HepG2 (cell line): ENCODE measurements around the gene ZNF653. TPM values are rescaled to one million over a fixed set of nuclear protein-coding genes. Genes with fewer than 3 reads are reported as not detected.

ENCODE experiments used
- BRCA1 ChIP-seq: sonication (generic); formaldehyde crosslinking; IDR thresholded peaks from 2 replicates; pipeline ENCODE4 v1.4.0; 2020; ENCODE audit warnings: missing genetic modification reagents
- CENPX ChIP-seq: sonication (generic); formaldehyde crosslinking; IDR thresholded peaks from 2 replicates; pipeline ENCODE4 v1.9.0; 2021; ENCODE audit warnings: mild to moderate bottlenecking, missing genetic modification reagents, moderate library complexity
- FOXC1 ChIP-seq: sonication (generic); formaldehyde crosslinking; IDR thresholded peaks from 2 replicates; pipeline ENCODE4 v1.8.0; 2022; ENCODE audit warnings: mild to moderate bottlenecking, missing genetic modification reagents, borderline replicate concordance
- GTF2F1 ChIP-seq: fragments of 150-350 bp; IDR thresholded peaks from 2 replicates; pipeline ENCODE4 v1.6.1; 2014; ENCODE audit warnings: low read length
- ISX ChIP-seq: sonication (generic); formaldehyde crosslinking; conservative IDR thresholded peaks from 2 replicates; pipeline ENCODE4 v1.5.0; 2020; ENCODE audit warnings: missing genetic modification reagents
- KAT2B ChIP-seq: fragments of 150-350 bp; IDR thresholded peaks from 2 replicates; pipeline ENCODE4 v1.6.1; 2014; ENCODE audit warnings: low read depth, low read length, borderline replicate concordance
- KLF15 ChIP-seq: sonication (generic); formaldehyde crosslinking; IDR thresholded peaks from 2 replicates; pipeline ENCODE4 v1.8.1; 2023; ENCODE audit warnings: borderline replicate concordance, mild to moderate bottlenecking, inconsistent platforms, missing genetic modification reagents, mixed read lengths
- PPARG ChIP-seq: conservative IDR thresholded peaks from 2 replicates; pipeline ENCODE4 v1.6.1; 2016; ENCODE audit warnings: missing biosample characterization, missing genetic modification reagents
- RARG ChIP-seq: sonication (generic); formaldehyde crosslinking; IDR thresholded peaks from 2 replicates; pipeline ENCODE4 v1.4.0; 2020; ENCODE audit warnings: low read depth, mild to moderate bottlenecking, missing genetic modification reagents
- SP4 ChIP-seq: sonication (generic); formaldehyde crosslinking; IDR thresholded peaks from 2 replicates; pipeline ENCODE4 v1.8.1; 2023; ENCODE audit warnings: mild to moderate bottlenecking, missing genetic modification reagents
- TARDBP ChIP-seq: sonication (generic); formaldehyde crosslinking; IDR thresholded peaks from 2 replicates; pipeline ENCODE4 v1.8.0; 2022; ENCODE audit warnings: mild to moderate bottlenecking, missing genetic modification reagents
- TP53 ChIP-seq: sonication (generic); formaldehyde crosslinking; conservative IDR thresholded peaks from 2 replicates; pipeline ENCODE4 v1.4.0; 2020; ENCODE audit warnings: missing genetic modification reagents
- ZNF10 ChIP-seq: sonication (generic); formaldehyde crosslinking; IDR thresholded peaks from 2 replicates; pipeline ENCODE4 v1.4.0; 2020; ENCODE audit warnings: mild to moderate bottlenecking, low read depth, missing genetic modification reagents, borderline replicate concordance
- ZNF30 ChIP-seq: sonication (generic); formaldehyde crosslinking; IDR thresholded peaks from 2 replicates; pipeline ENCODE4 v1.5.0; 2020; ENCODE audit warnings: mild to moderate bottlenecking, missing genetic modification reagents
- ZNF337 ChIP-seq: sonication (generic); formaldehyde crosslinking; IDR thresholded peaks from 2 replicates; pipeline ENCODE4 v1.5.1; 2020; ENCODE audit warnings: missing genetic modification reagents, low read depth, mild to moderate bottlenecking, borderline replicate concordance
- ZNF451 ChIP-seq: sonication (generic); formaldehyde crosslinking; IDR thresholded peaks from 2 replicates; pipeline ENCODE4 v1.5.0; 2020; ENCODE audit warnings: mild to moderate bottlenecking, missing genetic modification reagents
- ZNF546 ChIP-seq: sonication (generic); formaldehyde crosslinking; conservative IDR thresholded peaks from 2 replicates; pipeline ENCODE4 v1.8.1; 2023; ENCODE audit warnings: mild to moderate bottlenecking, missing genetic modification reagents
- ZSCAN12 ChIP-seq: sonication (generic); formaldehyde crosslinking; IDR thresholded peaks from 2 replicates; pipeline ENCODE4 v1.9.0; 2021; ENCODE audit warnings: mild to moderate bottlenecking, missing genetic modification reagents
- polyA plus RNA-seq, 8 experiments: library from polyadenylated mRNA; depleted of rRNA in 3 of 8; stranded (reverse) in 7 of 8; unstranded in 1 of 8; fragments of >200 nt; fragmentation: Illumina TruSeq in 4 of 8; extraction: Trizol in 4 of 8; gene quantifications; 2 replicates each; pipeline versions ENCODE4 v1.2.1 to v1.2.3, GENCODE V29; 2011 to 2016; ENCODE audit warnings: low read depth in 4 of 8, missing spikeins in 1 of 8, mixed read lengths in 1 of 8; ENCODE audit not compliant: insufficient read depth in 1 of 8
- total RNA-seq, 5 experiments: library from RNA; depleted of rRNA; stranded (reverse); fragments of >200 nt; fragmentation: Illumina TruSeq; extraction: Trizol; gene quantifications; 2 replicates each; pipeline ENCODE4 v1.2.3, GENCODE V29; 2016; ENCODE audit warnings: low read depth in 1 of 5
- TF ChIP-seq, protein P1 (sequence below): sonication (generic); formaldehyde crosslinking; IDR thresholded peaks from 2 replicates; pipeline ENCODE4 v1.4.0; 2020; ENCODE audit warnings: missing genetic modification reagents, borderline replicate concordance
- TF ChIP-seq, protein P2 (sequence below): sonication (generic); formaldehyde crosslinking; IDR thresholded peaks from 2 replicates; pipeline ENCODE4 v1.5.1; 2020; ENCODE audit warnings: mild to moderate bottlenecking, missing genetic modification reagents, moderate library complexity
- TF ChIP-seq, protein P3 (sequence below): sonication (generic); formaldehyde crosslinking; IDR thresholded peaks from 2 replicates; pipeline ENCODE4 v1.8.1; 2022; ENCODE audit warnings: mild to moderate bottlenecking, missing genetic modification reagents

ZNF653 gene
- total and polyA plus RNA-seq, 2 of the 13 experiments (the other 11 are each of a cell fraction or from before 2014, with no cell fraction given) = 4.7 to 7.1 TPM

DNA sequence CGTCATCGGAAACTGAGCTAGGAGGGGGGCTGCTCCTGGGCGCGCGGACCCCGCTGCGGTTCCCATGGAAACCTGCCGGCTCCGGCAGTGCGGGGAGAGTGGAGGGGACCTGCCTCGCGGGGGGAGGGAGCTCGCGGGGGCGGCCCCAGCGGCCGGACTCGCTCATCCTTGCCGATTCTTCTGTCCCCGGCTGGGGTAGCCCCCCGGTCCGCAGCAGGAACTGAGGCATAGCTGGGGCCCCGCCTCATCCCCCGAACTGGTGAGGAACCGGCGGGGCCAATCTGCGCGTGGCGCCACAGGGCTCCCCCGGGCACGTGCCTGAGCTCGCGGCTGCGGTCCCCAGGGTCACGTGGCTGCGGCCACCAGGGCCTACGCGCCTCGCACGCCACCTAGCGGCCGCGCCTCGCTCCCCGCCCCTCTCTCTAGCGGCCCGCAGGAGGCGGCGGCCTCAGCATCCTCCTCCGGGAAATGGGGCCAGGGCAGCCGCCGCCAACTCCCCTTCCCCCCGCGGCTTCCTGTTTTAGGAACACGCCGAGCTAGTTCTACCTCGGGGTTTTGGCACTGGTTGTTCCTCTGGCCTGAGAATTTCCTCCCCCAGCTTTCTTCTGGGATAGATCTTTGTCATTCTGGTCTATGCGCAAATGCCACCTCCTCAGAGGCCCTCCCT is 23.1 kb downstream of the ZNF653 start (continued):
- TF ChIP-seq, protein P1, sequence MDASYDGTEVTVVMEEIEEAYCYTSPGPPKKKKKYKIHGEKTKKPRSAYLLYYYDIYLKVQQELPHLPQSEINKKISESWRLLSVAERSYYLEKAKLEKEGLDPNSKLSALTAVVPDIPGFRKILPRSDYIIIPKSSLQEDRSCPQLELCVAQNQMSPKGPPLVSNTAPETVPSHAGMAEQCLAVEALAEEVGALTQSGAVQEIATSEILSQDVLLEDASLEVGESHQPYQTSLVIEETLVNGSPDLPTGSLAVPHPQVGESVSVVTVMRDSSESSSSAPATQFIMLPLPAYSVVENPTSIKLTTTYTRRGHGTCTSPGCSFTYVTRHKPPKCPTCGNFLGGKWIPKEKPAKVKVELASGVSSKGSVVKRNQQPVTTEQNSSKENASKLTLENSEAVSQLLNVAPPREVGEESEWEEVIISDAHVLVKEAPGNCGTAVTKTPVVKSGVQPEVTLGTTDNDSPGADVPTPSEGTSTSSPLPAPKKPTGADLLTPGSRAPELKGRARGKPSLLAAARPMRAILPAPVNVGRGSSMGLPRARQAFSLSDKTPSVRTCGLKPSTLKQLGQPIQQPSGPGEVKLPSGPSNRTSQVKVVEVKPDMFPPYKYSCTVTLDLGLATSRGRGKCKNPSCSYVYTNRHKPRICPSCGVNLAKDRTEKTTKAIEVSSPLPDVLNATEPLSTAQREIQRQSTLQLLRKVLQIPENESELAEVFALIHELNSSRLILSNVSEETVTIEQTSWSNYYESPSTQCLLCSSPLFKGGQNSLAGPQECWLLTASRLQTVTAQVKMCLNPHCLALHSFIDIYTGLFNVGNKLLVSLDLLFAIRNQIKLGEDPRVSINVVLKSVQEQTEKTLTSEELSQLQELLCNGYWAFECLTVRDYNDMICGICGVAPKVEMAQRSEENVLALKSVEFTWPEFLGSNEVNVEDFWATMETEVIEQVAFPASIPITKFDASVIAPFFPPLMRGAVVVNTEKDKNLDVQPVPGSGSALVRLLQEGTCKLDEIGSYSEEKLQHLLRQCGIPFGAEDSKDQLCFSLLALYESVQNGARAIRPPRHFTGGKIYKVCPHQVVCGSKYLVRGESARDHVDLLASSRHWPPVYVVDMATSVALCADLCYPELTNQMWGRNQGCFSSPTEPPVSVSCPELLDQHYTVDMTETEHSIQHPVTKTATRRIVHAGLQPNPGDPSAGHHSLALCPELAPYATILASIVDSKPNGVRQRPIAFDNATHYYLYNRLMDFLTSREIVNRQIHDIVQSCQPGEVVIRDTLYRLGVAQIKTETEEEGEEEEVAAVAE (CRISPR knock-in tag) = no peak
- peak; percentile 84; the same call in 1 of the 2 replicates for TF ChIP-seq ZNF546 (CRISPR knock-in tag)
- 0 out of 2 replicates have a peak, but pooled peaks have one; percentile 42 for TF ChIP-seq ISX
- no peak for TF ChIP-seq CENPX (CRISPR knock-in tag)
- TF ChIP-seq, protein P2, sequence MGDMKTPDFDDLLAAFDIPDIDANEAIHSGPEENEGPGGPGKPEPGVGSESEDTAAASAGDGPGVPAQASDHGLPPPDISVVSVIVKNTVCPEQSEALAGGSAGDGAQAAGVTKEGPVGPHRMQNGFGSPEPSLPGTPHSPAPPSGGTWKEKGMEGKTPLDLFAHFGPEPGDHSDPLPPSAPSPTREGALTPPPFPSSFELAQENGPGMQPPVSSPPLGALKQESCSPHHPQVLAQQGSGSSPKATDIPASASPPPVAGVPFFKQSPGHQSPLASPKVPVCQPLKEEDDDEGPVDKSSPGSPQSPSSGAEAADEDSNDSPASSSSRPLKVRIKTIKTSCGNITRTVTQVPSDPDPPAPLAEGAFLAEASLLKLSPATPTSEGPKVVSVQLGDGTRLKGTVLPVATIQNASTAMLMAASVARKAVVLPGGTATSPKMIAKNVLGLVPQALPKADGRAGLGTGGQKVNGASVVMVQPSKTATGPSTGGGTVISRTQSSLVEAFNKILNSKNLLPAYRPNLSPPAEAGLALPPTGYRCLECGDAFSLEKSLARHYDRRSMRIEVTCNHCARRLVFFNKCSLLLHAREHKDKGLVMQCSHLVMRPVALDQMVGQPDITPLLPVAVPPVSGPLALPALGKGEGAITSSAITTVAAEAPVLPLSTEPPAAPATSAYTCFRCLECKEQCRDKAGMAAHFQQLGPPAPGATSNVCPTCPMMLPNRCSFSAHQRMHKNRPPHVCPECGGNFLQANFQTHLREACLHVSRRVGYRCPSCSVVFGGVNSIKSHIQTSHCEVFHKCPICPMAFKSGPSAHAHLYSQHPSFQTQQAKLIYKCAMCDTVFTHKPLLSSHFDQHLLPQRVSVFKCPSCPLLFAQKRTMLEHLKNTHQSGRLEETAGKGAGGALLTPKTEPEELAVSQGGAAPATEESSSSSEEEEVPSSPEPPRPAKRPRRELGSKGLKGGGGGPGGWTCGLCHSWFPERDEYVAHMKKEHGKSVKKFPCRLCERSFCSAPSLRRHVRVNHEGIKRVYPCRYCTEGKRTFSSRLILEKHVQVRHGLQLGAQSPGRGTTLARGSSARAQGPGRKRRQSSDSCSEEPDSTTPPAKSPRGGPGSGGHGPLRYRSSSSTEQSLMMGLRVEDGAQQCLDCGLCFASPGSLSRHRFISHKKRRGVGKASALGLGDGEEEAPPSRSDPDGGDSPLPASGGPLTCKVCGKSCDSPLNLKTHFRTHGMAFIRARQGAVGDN (CRISPR knock-in tag) = peak; percentile 95
- peak; percentile 75 for TF ChIP-seq SP4
- peak; percentile 73; the same call in 1 of the 2 replicates for TF ChIP-seq KLF15
- TF ChIP-seq GTF2F1 = no peak
- 0 out of 2 replicates have a peak, but pooled peaks have one; percentile 57 for TF ChIP-seq PPARG
- TF ChIP-seq TARDBP (CRISPR knock-in tag) = peak; percentile 85
- 0 out of 2 replicates have a peak, but pooled peaks have one; percentile 41 for TF ChIP-seq TP53
- TF ChIP-seq, protein P3, sequence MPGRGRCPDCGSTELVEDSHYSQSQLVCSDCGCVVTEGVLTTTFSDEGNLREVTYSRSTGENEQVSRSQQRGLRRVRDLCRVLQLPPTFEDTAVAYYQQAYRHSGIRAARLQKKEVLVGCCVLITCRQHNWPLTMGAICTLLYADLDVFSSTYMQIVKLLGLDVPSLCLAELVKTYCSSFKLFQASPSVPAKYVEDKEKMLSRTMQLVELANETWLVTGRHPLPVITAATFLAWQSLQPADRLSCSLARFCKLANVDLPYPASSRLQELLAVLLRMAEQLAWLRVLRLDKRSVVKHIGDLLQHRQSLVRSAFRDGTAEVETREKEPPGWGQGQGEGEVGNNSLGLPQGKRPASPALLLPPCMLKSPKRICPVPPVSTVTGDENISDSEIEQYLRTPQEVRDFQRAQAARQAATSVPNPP (CRISPR knock-in tag) = peak; percentile 93
- TF ChIP-seq ZSCAN12 (CRISPR knock-in tag) = 0 out of 2 replicates have a peak, but pooled peaks have one; percentile 59
- TF ChIP-seq ZNF30 (CRISPR knock-in tag) = no peak
- TF ChIP-seq ZNF451 (CRISPR knock-in tag) = peak; percentile 95
- TF ChIP-seq BRCA1 (CRISPR knock-in tag) = peak; percentile 76; the same call in 1 of the 2 replicates
- no peak for TF ChIP-seq RARG (CRISPR knock-in tag)
- peak; percentile 71; the same call in 1 of the 2 replicates for TF ChIP-seq FOXC1 (CRISPR knock-in tag)
- TF ChIP-seq ZNF337 (CRISPR knock-in tag) = no peak
- no peak for TF ChIP-seq ZNF10
- TF ChIP-seq KAT2B = no peak
